DND-41 (cell line): ENCODE measurements around the gene ANXA2.

Experiments
- CTCF ChIP-seq: IDR thresholded peaks from 2 replicates; pipeline ENCODE4 v1.5.1; 2012; ENCODE audit warnings: borderline replicate concordance, low read length, moderate library complexity, mild to moderate bottlenecking; ENCODE audit not compliant: poor library complexity, severe bottlenecking; ENCODE audit errors: extremely low read depth
- EZH2 ChIP-seq: IDR thresholded peaks from 3 replicates; pipeline ENCODE4 v1.6.1; 2012; ENCODE audit warnings: borderline replicate concordance, low read depth, mild to moderate bottlenecking, moderate library complexity, low read length, inconsistent platforms; ENCODE audit not compliant: severe bottlenecking

- TF ChIP-seq EZH2 (no peak), CTCF (no peak)
Measured at GRCh38 chr15:60407415-60407805, 9.6 kb upstream of the ANXA2 start.
